GM18909 (cell line): Measurements from ENCODE around the gene RAD51.

Experiments used
- ATAC-seq: cut with Tn5 transposase; IDR thresholded peaks from one replicate; pipeline ENCODE4 v1.9.1; 2021; ENCODE audit warnings: mild to moderate bottlenecking; ENCODE audit not compliant: unreplicated experiment, poor library complexity

Gene RAD51

GRCh38 chr15:40756938-40757337, 62.0 kb downstream of the RAD51 start:
- ATAC-seq = no peak

GRCh38 chr15:40759961-40760360, 65.0 kb downstream of the RAD51 start:
- ATAC-seq = no peak

- no peak for ATAC-seq
Measured at GRCh38 chr15:40762919-40763800, 68.2 kb downstream of the RAD51 start.

GRCh38 chr15:40763801-40764628, 69.0 kb downstream of the RAD51 start, which contains the start of gene GCHFR:
Gene GCHFR (plus strand): TSS chr15:40764068. CDS start chr15:40764181, 113 bp downstream.
- ATAC-seq = peak; percentile 54

- no peak for ATAC-seq
Measured at GRCh38 chr15:40764629-40765103, 69.7 kb downstream of the RAD51 start.

- ATAC-seq = no peak
Measured at GRCh38 chr15:40766194-40766815, 71.3 kb downstream of the RAD51 start.

- no peak for ATAC-seq
Measured at GRCh38 chr15:40766906-40767837, 72.2 kb downstream of the RAD51 start.

- no peak for ATAC-seq
Measured at GRCh38 chr15:40767838-40768500, 73.0 kb downstream of the RAD51 start.

- ATAC-seq = no peak
Measured at GRCh38 chr15:40768521-40769273, 73.7 kb downstream of the RAD51 start.

- ATAC-seq = peak; percentile 55
Measured at GRCh38 chr15:40769274-40770146, 74.5 kb downstream of the RAD51 start, which contains the start of gene C15orf62. Gene C15orf62 (plus strand): TSS chr15:40769980. CDS start chr15:40770496, 516 bp downstream.

GRCh38 chr15:40770147-40770721, 75.3 kb downstream of the RAD51 start:
- peak; percentile 3 for ATAC-seq

- ATAC-seq = no peak
Measured at GRCh38 chr15:40771242-40771641, 76.3 kb downstream of the RAD51 start.

- ATAC-seq = no peak
Measured at GRCh38 chr15:40772014-40772413, 77.0 kb downstream of the RAD51 start.

- no peak for ATAC-seq
Measured at GRCh38 chr15:40773496-40773895, 78.5 kb downstream of the RAD51 start.

GRCh38 chr15:40773902-40774301, 78.9 kb downstream of the RAD51 start:
- no peak for ATAC-seq

GRCh38 chr15:40775007-40775406, 80.0 kb downstream of the RAD51 start:
- ATAC-seq = no peak
